ENCODE data around the gene PSAP. TPM values are rescaled to one million over a fixed set of nuclear protein-coding genes. Genes with fewer than 3 reads are reported as not detected.

The PSAP gene
- total RNA-seq, 1 experiment from 2014 or later = 336 TPM

GRCh38 chr10:71887743-71888142 is 36.7 kb upstream of the PSAP start:
- Mint-ChIP-seq H3K27ac (no peak overlapping the region; a peak in 1 of 7 replicates), H3K27me3 (ENCODE audit: low read depth) (peaks cover 43% of the 10 kb centered on the region), H3K9me3 (peaks cover 0 to 2% of the 10 kb centered on the region in 2 experiments; a peak in 1 of 5 replicates), H3K4me1 (peaks cover 8 to 11% of the 10 kb centered on the region in 2 experiments), H3K36me3 (ENCODE audit: insufficient read depth in 1 of 3, low read depth in 3 of 3) (no peaks in the 10 kb centered on the region; a peak in 1 of 7 replicates), H3K4me3 (no peak overlapping the region)
- Histone ChIP-seq H4K91ac (ENCODE audit: insufficient read length, low read depth, low read length) (no peak overlapping the region), H3K4me1 (ENCODE audit: insufficient read depth, low read length) (no peaks in the 10 kb centered on the region), H3K56ac (ENCODE audit: insufficient read length, low read depth, low read length) (no peak overlapping the region), H2BK12ac (ENCODE audit: insufficient read length, low read depth, low read length) (no peak overlapping the region), H2AK5ac (ENCODE audit: insufficient read length, low read length) (no peak overlapping the region), H2BK120ac (ENCODE audit: low read depth, low read length, poor library complexity, severe bottlenecking) (no peak overlapping the region), H2BK5ac (ENCODE audit: insufficient read length, low read length) (no peak overlapping the region), H3K4ac (ENCODE audit: low read depth, low read length) (no peak overlapping the region), H4K8ac (replicated peaks; ENCODE audit: insufficient read length, low read depth, low read length) (no peak overlapping the region), H2BK15ac (ENCODE audit: low read depth, low read length) (no peak overlapping the region), H3K18ac (ENCODE audit: insufficient read length, low read depth, low read length) (no peak overlapping the region), H4K5ac (ENCODE audit: insufficient read length, low read depth, low read length) (no peak overlapping the region), H2BK20ac (ENCODE audit: low read depth, low read length, poor library complexity, severe bottlenecking) (no peak overlapping the region), H2AFZ (ENCODE audit: low read length) (no peak overlapping the region), H4K20me1 (ENCODE audit: control insufficient read depth, insufficient read depth, insufficient read length) (no peaks in the 10 kb centered on the region), H3T11ph (ENCODE audit: low read length) (no peak overlapping the region), H3K27me3 (ENCODE audit: insufficient read depth, low read length) (peaks cover 8% of the 10 kb centered on the region), H3K4me2 (ENCODE audit: insufficient read depth, insufficient read length, low read length) (no peak overlapping the region), H3K14ac (ENCODE audit: insufficient read depth, low read length) (no peak overlapping the region), H3K79me2 (ENCODE audit: insufficient read depth, low read length) (no peaks in the 10 kb centered on the region), H3K9me3 (ENCODE audit: control insufficient read depth, low read depth, low read length) (no peaks in the 10 kb centered on the region), H3K23me2 (ENCODE audit: insufficient read length, low read depth, low read length, poor library complexity, severe bottlenecking) (peaks cover 8% of the 10 kb centered on the region), H3K79me1 (ENCODE audit: insufficient read depth, low read depth, low read length, poor library complexity, severe bottlenecking) (no peaks in the 10 kb centered on the region), H3K9ac (ENCODE audit: extremely low read depth, insufficient read length, low read length) (no peak overlapping the region), H3K27ac (ENCODE audit: insufficient read length, low read depth, low read length) (no peak overlapping the region), H3K23ac (ENCODE audit: insufficient read length, low read depth, low read length) (no peak overlapping the region)
- no CpG with 5 or more reads among the region's 4 CpGs for WGBS (ENCODE audit: extremely low coverage, insufficient read length, low lambda C conversion rate)
- DNase-seq = no peak
- TF ChIP-seq CTCF (conservative IDR thresholded peaks at IDR 0.05) = no peak

Data from H9 (cell line).